GM12878 (cell line): Measurements from ENCODE around the gene TMC7. TPM values are rescaled to one million over a fixed set of nuclear protein-coding genes. Genes with fewer than 3 reads are reported as not detected.

Experiments used
- ATAC-seq: fragments of 200-7000 bp; cut with Tn5 transposase; 3 replicates; pipeline ENCODE4 v1.9.1; 2020; ENCODE audit warnings: mild to moderate bottlenecking, moderate library complexity
- BruUV-seq: library from RNA; stranded (reverse); fragments of 400-500 nt; replicated peaks from 2 replicates; lab custom pipeline; 2021; lab: Mats Ljungman, UMichigan
- CTCF ChIA-PET: fragments of 300-600 bp; sonication (Branson Sonifier 250); formaldehyde crosslinking; extraction: SDS; loops from one replicate; lab custom pipeline; 2021; ENCODE audit warnings: inconsistent platforms; lab: Yijun Ruan, JAX
- POLR2A ChIA-PET: fragments of 350-600 bp; formaldehyde crosslinking; extraction: SDS; loops from one replicate; lab custom pipeline; 2021; ENCODE audit warnings: inconsistent platforms; lab: Charles Lee
- RAD21 ChIA-PET: fragments of 300-600 bp; sonication (Branson Sonifier 250); formaldehyde crosslinking; loops from one replicate; lab custom pipeline; 2023; ENCODE audit warnings: antibody characterized with exemption; ENCODE audit not compliant: unreplicated experiment; lab: Charles Lee
- SMC1A ChIA-PET: fragments of 300-600 bp; sonication (Branson Sonifier 250); formaldehyde crosslinking; loops from one replicate; lab custom pipeline; 2023; ENCODE audit not compliant: unreplicated experiment, uncharacterized antibody; lab: Charles Lee
- DNase-seq: peaks from one replicate; pipeline ENCODE4 v3.0.0-alpha.2; 2011; ENCODE audit warnings: low read depth, low spot score
- FAIRE-seq: peaks from 3 replicates; lab custom pipeline; 2011; peaks lifted over from hg19 to GRCh38; lab: Jason Lieb, UNC
- H2AFZ ChIP-seq: 2 replicates; pipeline ENCODE4 v1.6.0; 2011; ENCODE audit warnings: low read depth, low read length, control low read depth; ENCODE audit not compliant: control insufficient read depth
- H3K27ac ChIP-seq: 2 replicates; pipeline ENCODE4 v1.5.1; 2011; ENCODE audit warnings: control low read depth; ENCODE audit not compliant: control insufficient read depth, insufficient read depth
- H3K27me3 ChIP-seq, 2 experiments: replicated peaks in 1 of 2; 2 replicates each; pipeline versions ENCODE4 v1.6.0 to v1.6.1; 2011; ENCODE audit warnings: low read length in 1 of 2; ENCODE audit not compliant: control insufficient read depth in 2 of 2, insufficient read depth in 2 of 2
- H3K36me3 ChIP-seq, 2 experiments: 2 replicates each; pipeline ENCODE4 v1.5.1; 2011; ENCODE audit warnings: low read length in 1 of 2; ENCODE audit not compliant: control insufficient read depth in 2 of 2, insufficient read depth in 2 of 2
- H3K4me1 ChIP-seq: 2 replicates; pipeline ENCODE4 v1.6.1; 2011; ENCODE audit warnings: mild to moderate bottlenecking, low read length, moderate library complexity, mixed read lengths; ENCODE audit not compliant: control insufficient read depth, insufficient read depth
- H3K4me2 ChIP-seq: 2 replicates; pipeline ENCODE4 v1.6.0; 2011; ENCODE audit warnings: control low read depth; ENCODE audit not compliant: control insufficient read depth, insufficient read depth
- H3K4me3 ChIP-seq: fragments of 200-600 bp; sonication (generic); 2 replicates; pipeline ENCODE4 v1.5.1; 2016
- H3K79me2 ChIP-seq: 2 replicates; pipeline ENCODE4 v1.6.0; 2011; ENCODE audit warnings: low read length; ENCODE audit not compliant: control insufficient read depth, insufficient read depth
- H3K9ac ChIP-seq: 2 replicates; pipeline ENCODE4 v1.8.0; 2011; ENCODE audit warnings: low read length, control low read depth, mixed read lengths; ENCODE audit not compliant: control insufficient read depth, insufficient read depth
- H3K9me3 ChIP-seq: replicated peaks from 3 replicates; pipeline ENCODE4 v1.5.1; 2011; ENCODE audit warnings: mild to moderate bottlenecking, low read length; ENCODE audit not compliant: control insufficient read depth, insufficient read depth
- H4K20me1 ChIP-seq: 2 replicates; pipeline ENCODE4 v1.6.0; 2011; ENCODE audit not compliant: control insufficient read depth, insufficient read depth
- ATF2 ChIP-seq: IDR thresholded peaks from 2 replicates; pipeline ENCODE4 v1.6.1; 2012; ENCODE audit warnings: low read length, inconsistent platforms
- EED ChIP-seq: sonication (generic); IDR thresholded peaks from 2 replicates; pipeline ENCODE4 v1.6.1; 2016; ENCODE audit warnings: antibody characterized with exemption, low read depth
- IKZF2 ChIP-seq, 2 experiments: fragments of 450-650 bp; IDR thresholded peaks; 2 replicates each; pipeline ENCODE4 v1.6.1; 2017; ENCODE audit warnings: mild to moderate bottlenecking in 2 of 2, moderate library complexity in 2 of 2
- NFYB ChIP-seq: IDR thresholded peaks from 2 replicates; pipeline ENCODE4 v1.6.1; 2011; ENCODE audit warnings: low read depth, mild to moderate bottlenecking, low read length, improper control_type of control experiment, moderate library complexity; ENCODE audit not compliant: insufficient read depth
- ZBTB40 ChIP-seq: fragments of 450-650 bp; IDR thresholded peaks from 2 replicates; pipeline ENCODE4 v1.6.1; 2016; ENCODE audit warnings: mild to moderate bottlenecking, moderate library complexity, borderline replicate concordance
- WGBS: methylation state at CpG from one replicate; pipeline ENCODE4 v1.1.6; 2016; ENCODE audit warnings: low lambda C conversion rate; ENCODE audit not compliant: insufficient replicate concordance, insufficient coverage; ENCODE audit errors: missing lambda C conversion rate; 5-methylcytosine and 5-hydroxymethylcytosine counted together
- in situ Hi-C: fragments of 300-500 bp; cut with MboI; formaldehyde crosslinking; loops from 9 replicates; pipeline ENCODE4 v1.14.3; 2018; ENCODE audit warnings: mixed read lengths
- intact Hi-C: fragments of 100-400 bp; cut with micrococcal nuclease; formaldehyde crosslinking; loops from one replicate; pipeline ENCODE4 v1.14.2; 2022; ENCODE audit not compliant: unreplicated experiment
- polyA plus RNA-seq, 11 experiments: library from polyadenylated mRNA; depleted of rRNA in 4 of 11; unstranded in 6 of 11; stranded (reverse) in 5 of 11; fragments of >200 nt; fragmentation: Nextera tagmentation in 4 of 11; fragmentation: Illumina TruSeq in 1 of 11; extraction: Ambion mirVana in 4 of 11; extraction: Trizol in 1 of 11; gene quantifications; 1 replicate in 1 of 11; 2 replicates in 10 of 11; pipeline versions ENCODE4 v1.2.1 to v1.2.3, GENCODE V29; 2011 to 2016; ENCODE audit warnings: inconsistent platforms in 2 of 11, missing spikeins in 2 of 11, low read depth in 1 of 11
- total RNA-seq, 4 experiments: library from RNA; depleted of rRNA in 3 of 4; stranded (reverse); fragments of >200 nt in 3 of 4; fragmentation: Illumina TruSeq in 1 of 4; extraction: Trizol in 1 of 4; gene quantifications; 2 replicates each; pipeline versions ENCODE4 v1.2.1 to v1.2.3, GENCODE V29; 2013 to 2021

The TMC7 gene
- total and polyA plus RNA-seq, 10 of the 15 experiments (the other 5 are each of a cell fraction or from before 2014, with no cell fraction given) = 0.15 TPM; not detected in 9

- TF ChIP-seq ATF2 (no peak), EED (no peak), IKZF2 (IDR thresholded peaks at IDR 0.05) (no peak)
Observed at GRCh38 chr16:19029980-19030379, 46.2 kb downstream of the TMC7 start (continued).

GRCh38 chr16:19031738-19032137 lies 48.0 kb downstream of the TMC7 start:
- no peaks in the 10 kb centered on the region for H3K9me3 ChIP-seq
- ATAC-seq (no peak), DNase-seq (no peak), FAIRE-seq (no peak)
- H3K36me3 ChIP-seq = no peaks in the 10 kb centered on the region
- H3K27ac ChIP-seq = no peak overlapping the region
- no peaks in the 10 kb centered on the region for H3K27me3 ChIP-seq
- ChIA-PET CTCF (interaction anchor here (0.6 kb wide), 1 partner anchor 38 kb away, joined by 3 read pairs; no protein-coding TSS in a partner anchor), POLR2A (no interaction called here), SMC1A (no interaction called here), RAD21 (no interaction called here)
- no peaks in the 10 kb centered on the region for H3K4me1 ChIP-seq
- peak; percentile 39; the same call in 1 of the 2 replicates for TF ChIP-seq NFYB
- TF ChIP-seq ZBTB40 = no peak
- in situ Hi-C loops = loop anchor here (25.0 kb wide), 1 partner anchor 1331 kb away; the partner anchor contains the start of gene UMOD
- intact Hi-C loops = no loop called here
- H4K20me1 ChIP-seq = no peaks in the 10 kb centered on the region
- no TSS peak for BruUV-seq
- 38% methylated on average over 4 of the region's 4 CpGs for WGBS
- H3K4me3 ChIP-seq = no peak overlapping the region
- no peak overlapping the region for H3K9ac ChIP-seq
- H3K4me2 ChIP-seq = no peak overlapping the region
- no peak overlapping the region for H2AFZ ChIP-seq
- no peaks in the 10 kb centered on the region for H3K79me2 ChIP-seq
